Measurements from ENCODE around the gene SCN4B. TPM values are rescaled to one million over a fixed set of nuclear protein-coding genes. Genes with fewer than 3 reads are reported as not detected.

SCN4B gene
- polyA plus RNA-seq, 1 experiment = 0.43 TPM

- Histone ChIP-seq H3K4me3 (ENCODE audit: low read depth, low read length) (peak overlapping the region; percentile 36; the same call in 1 of the 2 replicates), H3K36me3 (ENCODE audit: control insufficient read depth, insufficient read depth, low read length) (no peaks in the 10 kb centered on the region), H3K27me3 (ENCODE audit: control insufficient read depth, insufficient read depth, low read length) (peaks cover 64% of the 10 kb centered on the region)
- no peak for TF ChIP-seq CTCF (IDR thresholded peaks at IDR 0.05; ENCODE audit: insufficient read depth, low read depth, low read length)
- ChIA-PET POLR2A (no interaction called here), CTCF (interaction anchor here (2.2 kb wide), 1 partner anchor 19 kb away, joined by 14 read pairs; no protein-coding TSS in a partner anchor)
- no peak for DNase-seq (ENCODE audit: low read depth)
Observed at GRCh38 chr11:118152020-118152551, 537 bp downstream of the SCN4B start.

- CTCF ChIA-PET = no interaction called here
- no peak for DNase-seq (ENCODE audit: low read depth)
Observed at GRCh38 chr11:118151431-118151830, 1.2 kb downstream of the SCN4B start.

GRCh38 chr11:118149493-118149892, 3.1 kb downstream of the SCN4B start:
- CTCF ChIA-PET = interaction anchor here (12.6 kb wide), 1 partner anchor 20 kb away, joined by 161 read pairs; no protein-coding TSS in a partner anchor
- no peak for TF ChIP-seq CTCF (IDR thresholded peaks at IDR 0.05; ENCODE audit: insufficient read depth, low read depth, low read length)
- H3K4me3 ChIP-seq (ENCODE audit: low read depth, low read length) = no peak overlapping the region
- peaks cover 45% of the 10 kb centered on the region for H3K27me3 ChIP-seq (ENCODE audit: control insufficient read depth, insufficient read depth, low read length)
- DNase-seq (ENCODE audit: low read depth) = no peak
- POLR2A ChIA-PET = no interaction called here
- H3K36me3 ChIP-seq (ENCODE audit: control insufficient read depth, insufficient read depth, low read length) = no peaks in the 10 kb centered on the region

More at GRCh38 chr11:118151431-118151830, 1.2 kb downstream of the SCN4B start:
- Histone ChIP-seq H3K4me3 (ENCODE audit: low read depth, low read length) (no peak overlapping the region), H3K27me3 (ENCODE audit: control insufficient read depth, insufficient read depth, low read length) (peaks cover 60% of the 10 kb centered on the region), H3K36me3 (ENCODE audit: control insufficient read depth, insufficient read depth, low read length) (no peaks in the 10 kb centered on the region)
- POLR2A ChIA-PET = no interaction called here
- TF ChIP-seq CTCF (IDR thresholded peaks at IDR 0.05; ENCODE audit: insufficient read depth, low read depth, low read length) = no peak

GRCh38 chr11:118148856-118149255, 3.8 kb downstream of the SCN4B start:
- ChIA-PET POLR2A (no interaction called here), CTCF (interaction anchor here (12.6 kb wide), 1 partner anchor 21 kb away, joined by 161 read pairs; no protein-coding TSS in a partner anchor)
- H3K4me3 ChIP-seq (ENCODE audit: low read depth, low read length) = no peak overlapping the region
- H3K27me3 ChIP-seq (ENCODE audit: control insufficient read depth, insufficient read depth, low read length) = peaks cover 41% of the 10 kb centered on the region
- no peak for DNase-seq (ENCODE audit: low read depth)
- TF ChIP-seq CTCF (IDR thresholded peaks at IDR 0.05; ENCODE audit: insufficient read depth, low read depth, low read length) = no peak
- no peaks in the 10 kb centered on the region for H3K36me3 ChIP-seq (ENCODE audit: control insufficient read depth, insufficient read depth, low read length)

- DNase-seq (ENCODE audit: low read depth) = no peak
- POLR2A ChIA-PET = no interaction called here
- H3K27me3 ChIP-seq (ENCODE audit: control insufficient read depth, insufficient read depth, low read length) = peaks cover 38% of the 10 kb centered on the region
- no peak for TF ChIP-seq CTCF (IDR thresholded peaks at IDR 0.05; ENCODE audit: insufficient read depth, low read depth, low read length)
- CTCF ChIA-PET = interaction anchor here (12.6 kb wide), 1 partner anchor 21 kb away, joined by 161 read pairs; no protein-coding TSS in a partner anchor
- no peak overlapping the region for H3K4me3 ChIP-seq (ENCODE audit: low read depth, low read length)
- H3K36me3 ChIP-seq (ENCODE audit: control insufficient read depth, insufficient read depth, low read length) = no peaks in the 10 kb centered on the region
Observed at GRCh38 chr11:118148240-118148639, 4.4 kb downstream of the SCN4B start.
